Measurements from ENCODE around the gene NID2. TPM values are rescaled to one million over a fixed set of nuclear protein-coding genes. Genes with fewer than 3 reads are reported as not detected.

Gene NID2
- total and polyA plus RNA-seq, 9 of the 15 experiments (the other 6 are each of a cell fraction or from before 2014, with no cell fraction given), result 0.04 to 0.45 (median 0.16) TPM; not detected in 3

DNA sequence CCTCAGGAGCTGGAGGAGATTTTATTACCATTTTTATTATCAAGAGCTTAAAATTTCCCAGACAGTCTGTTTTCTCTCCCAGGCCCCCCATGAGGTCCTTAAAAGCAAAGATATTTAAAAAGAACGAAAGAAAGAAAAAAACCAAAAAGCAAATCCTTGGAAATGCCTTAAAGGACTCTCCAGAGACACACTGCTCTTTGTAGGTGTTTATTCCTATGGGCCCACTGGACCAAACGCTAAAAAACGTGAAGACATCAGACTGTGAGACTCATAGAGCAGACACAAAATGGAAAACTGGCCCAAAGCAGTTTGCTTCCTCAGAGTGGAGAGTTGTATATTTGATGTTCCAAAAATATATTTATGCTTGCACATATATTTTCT lies 1.2 kb upstream of the NID2 start:
- BruUV-seq (replicated peaks), result no TSS peak
- Histone ChIP-seq H3K27ac (ENCODE audit: extremely low read depth, low read depth, low read length) (no peak overlapping the region), H3K4me2 (ENCODE audit: insufficient read depth, low read length) (no peak overlapping the region), H3K36me3 (ENCODE audit: control insufficient read depth, insufficient read depth, low read length) (no peaks in the 10 kb centered on the region), H3K4me1 (replicated peaks in 1 of 2; ENCODE audit: control insufficient read depth in 2 of 2, insufficient read depth in 2 of 2, low read length in 2 of 2) (peaks cover 0 to 10% of the 10 kb centered on the region in 2 experiments; a peak in 2 of 5 replicates), H2AFZ (ENCODE audit: low read depth, low read length) (no peak overlapping the region), H4K20me1 (replicated peaks; ENCODE audit: control insufficient read depth, insufficient read depth, low read length) (no peaks in the 10 kb centered on the region), H3K4me3 (no peak overlapping the region), H3K79me2 (ENCODE audit: control insufficient read depth, insufficient read depth, low read length) (no peaks in the 10 kb centered on the region), H3K9ac (ENCODE audit: insufficient read depth in 1 of 2, low read depth in 2 of 2, low read length in 2 of 2) (no peak overlapping the region), H3K9me3 (replicated peaks; ENCODE audit: control insufficient read depth, insufficient read depth, low read depth, low read length) (no peaks in the 10 kb centered on the region), H3K9me1 (ENCODE audit: control insufficient read depth, insufficient read depth, low read length) (no peaks in the 10 kb centered on the region), H3K27me3 (ENCODE audit: control insufficient read depth in 2 of 2, insufficient read depth in 2 of 2, low read length in 2 of 2) (peaks cover 3 to 27% of the 10 kb centered on the region in 2 experiments; a peak in 3 of 5 replicates)
- WGBS (ENCODE audit: insufficient coverage, low coverage, missing lambda C conversion rate), result 0% methylated on average over 3 of the region's 3 CpGs
- POLR2A ChIA-PET, result no interaction called here
- CTCF ChIA-PET (ENCODE audit: low intra/inter-chr PET ratio), result no interaction called here
- intact Hi-C loops (cut with micrococcal nuclease) (loop anchor here (5.0 kb wide), 1 partner anchor 63 kb away; no protein-coding TSS in a partner anchor), in situ Hi-C loops (cut with MboI) (no loop called here)
- DNase-seq (ENCODE audit: extremely low read depth in 1 of 4, low spot score in 3 of 4), result no peak
- no peak for ATAC-seq
- no peak for FAIRE-seq
- TF ChIP-seq TFAM (CRISPR knock-in tag; conservative IDR thresholded peaks at IDR 0.05), result no peak
- TF ChIP-seq GABPB2 (CRISPR knock-in tag; conservative IDR thresholded peaks at IDR 0.05), result no peak
- TF ChIP-seq KAT2B (IDR thresholded peaks at IDR 0.05; ENCODE audit: low read depth, low read length), result no peak
- TF ChIP-seq ZNF12 (CRISPR knock-in tag; IDR thresholded peaks at IDR 0.05), result no peak
- TF ChIP-seq, protein P1, sequence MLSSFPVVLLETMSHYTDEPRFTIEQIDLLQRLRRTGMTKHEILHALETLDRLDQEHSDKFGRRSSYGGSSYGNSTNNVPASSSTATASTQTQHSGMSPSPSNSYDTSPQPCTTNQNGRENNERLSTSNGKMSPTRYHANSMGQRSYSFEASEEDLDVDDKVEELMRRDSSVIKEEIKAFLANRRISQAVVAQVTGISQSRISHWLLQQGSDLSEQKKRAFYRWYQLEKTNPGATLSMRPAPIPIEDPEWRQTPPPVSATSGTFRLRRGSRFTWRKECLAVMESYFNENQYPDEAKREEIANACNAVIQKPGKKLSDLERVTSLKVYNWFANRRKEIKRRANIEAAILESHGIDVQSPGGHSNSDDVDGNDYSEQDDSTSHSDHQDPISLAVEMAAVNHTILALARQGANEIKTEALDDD (IDR thresholded peaks at IDR 0.05), result no peak
- TF ChIP-seq ZNF75A (CRISPR knock-in tag; IDR thresholded peaks at IDR 0.05), result no peak
- TF ChIP-seq ZNF445 (CRISPR knock-in tag; IDR thresholded peaks at IDR 0.05; ENCODE audit: low read depth), result no peak
- TF ChIP-seq ATF3 (IDR thresholded peaks at IDR 0.05), result no peak
- no peak for TF ChIP-seq ATF3 (CRISPR knock-in tag; conservative IDR thresholded peaks at IDR 0.05)
- no peak for TF ChIP-seq SNRNP70 (optimal IDR thresholded peaks at IDR 0.05; ENCODE audit: low read depth, low read length)
- no peak for TF ChIP-seq ZNF76 (CRISPR knock-in tag; IDR thresholded peaks at IDR 0.05; ENCODE audit: borderline replicate concordance)
- no peak for TF ChIP-seq HOXB6 (CRISPR knock-in tag; IDR thresholded peaks at IDR 0.05; ENCODE audit: borderline replicate concordance)
- no peak for TF ChIP-seq MAZ (CRISPR knock-in tag; conservative IDR thresholded peaks at IDR 0.05 in 1 of 2, IDR thresholded peaks at IDR 0.05 in 1 of 2)
- no peak for TF ChIP-seq TRIM24 (IDR thresholded peaks at IDR 0.05)
- no peak for TF ChIP-seq NCOA1 (IDR thresholded peaks at IDR 0.05; ENCODE audit: low read depth)
- TF ChIP-seq GTF2F1 (IDR thresholded peaks at IDR 0.05; ENCODE audit: low read depth, low read length), result no peak
- TF ChIP-seq HMGXB4 (CRISPR knock-in tag; IDR thresholded peaks at IDR 0.05), result no peak
- no peak for TF ChIP-seq POLR3G (IDR thresholded peaks at IDR 0.05; ENCODE audit: extremely low read depth, insufficient read length, insufficient replicate concordance)

All from K562 (cell line).